HCT116 (cell line): ENCODE results near the gene TRDN.

ENCODE experiments used
- CTCF ChIP-seq, 3 experiments: fragments of 200-600 bp in 1 of 3; sonication (generic) in 1 of 3; IDR thresholded peaks in 2 of 3; conservative IDR thresholded peaks in 1 of 3; 2 replicates each; pipeline ENCODE4 v1.5.1; 2012 to 2017; ENCODE audit warnings: low read depth in 2 of 3, low read length in 2 of 3, antibody characterized with exemption in 1 of 3, borderline replicate concordance in 1 of 3, control low read depth in 1 of 3, mild to moderate bottlenecking in 1 of 3, mixed read lengths in 1 of 3, mixed run types in 1 of 3, moderate library complexity in 1 of 3; ENCODE audit not compliant: insufficient read depth in 1 of 3
- POLR2A ChIP-seq: IDR thresholded peaks from 2 replicates; pipeline ENCODE4 v1.7.0; 2011; ENCODE audit warnings: borderline replicate concordance; ENCODE audit not compliant: insufficient read depth, insufficient read length; ENCODE audit errors: extremely low read depth
- POLR2AphosphoS5 ChIP-seq: IDR thresholded peaks from 2 replicates; pipeline ENCODE4 v1.6.1; 2011; ENCODE audit warnings: mild to moderate bottlenecking, low read depth, low read length, moderate library complexity
- ZNF274 ChIP-seq: fragments of 200-500 bp; sonication (Bioruptor generic); IDR thresholded peaks from 2 replicates; pipeline ENCODE4 v1.6.1; 2014; ENCODE audit warnings: mild to moderate bottlenecking, low read depth, low read length, inconsistent platforms

- TF ChIP-seq POLR2A (no peak), POLR2AphosphoS5 (no peak), ZNF274 (no peak), CTCF (IDR thresholded peaks at IDR 0.05 in 2 of 3, conservative IDR thresholded peaks at IDR 0.05 in 1 of 3; ENCODE audit: borderline replicate concordance in 1 of 3, insufficient read depth in 1 of 3, low read depth in 2 of 3, low read length in 2 of 3) (no peak)
Measured at GRCh38 chr6:123462152-123462551, 174.6 kb downstream of the TRDN start.
